ENCODE measurements around the gene SLC2A6.
"Not testable (repeated sequence)": the region's sequence is repeated elsewhere in the genome, so short reads cannot be mapped to it uniquely, and the experiment has no call there.

GRCh38 chr9:133451865-133452264, 27.0 kb downstream of the SLC2A6 start:
- not testable (repeated sequence) for TF ChIP-seq CTCF (conservative IDR thresholded peaks at IDR 0.05; ENCODE audit: low read depth, low read length); EZH2 (IDR thresholded peaks at IDR 0.05; ENCODE audit: low read length, unreplicated experiment); EZH2phosphoT487 (IDR thresholded peaks at IDR 0.05; ENCODE audit: borderline replicate concordance, low read length)

Data from PC-3 (cell line).